GM23338 (cell line): ENCODE data around the gene MYO1F. TPM values are rescaled to one million over a fixed set of nuclear protein-coding genes. Genes with fewer than 3 reads are reported as not detected.
A peak's percentile ranks its signal among the peaks of the same experiment; 100 is the strongest.

Source experiments
- ATAC-seq: fragments of 200-7000 bp; cut with Tn5 transposase; 3 replicates; pipeline ENCODE4 v1.9.1; 2020
- DNase-seq: peaks from one replicate; pipeline ENCODE4 v3.0.0-alpha.2; 2015; ENCODE audit warnings: low spot score
- H2AFZ ChIP-seq: fragments of 200-600 bp; sonication (generic); 2 replicates; pipeline ENCODE4 v1.8.0; 2016; ENCODE audit warnings: antibody characterized with exemption, mild to moderate bottlenecking, moderate library complexity
- H3F3A ChIP-seq: fragments of 200-600 bp; sonication (generic); replicated peaks from 2 replicates; pipeline ENCODE4 v1.8.0; 2017; ENCODE audit warnings: antibody characterized with exemption, mixed run types, low read depth
- H3K27ac ChIP-seq: fragments of 200-600 bp; sonication (generic); 2 replicates; pipeline ENCODE4 v1.6.1; 2016; ENCODE audit warnings: low read depth
- H3K27me3 ChIP-seq: fragments of 200-600 bp; sonication (generic); 2 replicates; pipeline ENCODE4 v1.8.0; 2016; ENCODE audit warnings: mild to moderate bottlenecking, mixed run types, moderate library complexity; ENCODE audit not compliant: insufficient read depth
- H3K36me3 ChIP-seq: fragments of 200-600 bp; sonication (generic); 2 replicates; pipeline ENCODE4 v1.8.0; 2016; ENCODE audit warnings: mild to moderate bottlenecking; ENCODE audit not compliant: insufficient read depth
- H3K4me1 ChIP-seq: fragments of 200-600 bp; sonication (generic); 2 replicates; pipeline ENCODE4 v1.8.0; 2016; ENCODE audit warnings: mild to moderate bottlenecking, moderate library complexity; ENCODE audit not compliant: insufficient read depth
- H3K4me2 ChIP-seq: fragments of 200-600 bp; sonication (generic); 2 replicates; pipeline ENCODE4 v1.7.1; 2017; ENCODE audit warnings: mixed run types
- H3K4me3 ChIP-seq: fragments of 200-600 bp; sonication (generic); 2 replicates; pipeline ENCODE4 v1.6.1; 2016; ENCODE audit warnings: mixed run types
- H3K79me2 ChIP-seq: fragments of 200-600 bp; sonication (generic); replicated peaks from 2 replicates; pipeline ENCODE4 v1.8.0; 2017; ENCODE audit warnings: mild to moderate bottlenecking; ENCODE audit not compliant: insufficient read depth
- H3K9me2 ChIP-seq: fragments of 200-600 bp; sonication (generic); 2 replicates; pipeline ENCODE4 v1.8.0; 2017; ENCODE audit not compliant: insufficient read depth
- H4K20me1 ChIP-seq: fragments of 200-600 bp; sonication (generic); replicated peaks from 2 replicates; pipeline ENCODE4 v1.8.0; 2017; ENCODE audit warnings: mild to moderate bottlenecking; ENCODE audit not compliant: insufficient read depth
- H3K27ac Mint-ChIP-seq: 2 replicates; pipeline ENCODE4 v1.8.0; 2020; ENCODE audit warnings: inconsistent platforms, mild to moderate bottlenecking, moderate library complexity, mixed read lengths
- H3K27me3 Mint-ChIP-seq: 3 replicates; pipeline ENCODE4 v1.8.0; 2022; ENCODE audit warnings: low read depth, mild to moderate bottlenecking, moderate library complexity, mixed read lengths, inconsistent platforms; ENCODE audit not compliant: insufficient read depth, poor library complexity
- H3K36me3 Mint-ChIP-seq: 3 replicates; pipeline ENCODE4 v1.8.0; 2021; ENCODE audit warnings: low read depth, mild to moderate bottlenecking, inconsistent platforms, moderate library complexity, mixed read lengths
- H3K4me1 Mint-ChIP-seq: 3 replicates; pipeline ENCODE4 v1.8.0; 2020; ENCODE audit warnings: mild to moderate bottlenecking, inconsistent platforms, mixed read lengths
- H3K4me3 Mint-ChIP-seq: 3 replicates; pipeline ENCODE4 v1.8.0; 2021; ENCODE audit warnings: moderate library complexity, mild to moderate bottlenecking, inconsistent platforms, mixed read lengths
- H3K9me3 Mint-ChIP-seq: 3 replicates; pipeline ENCODE4 v1.8.0; 2020; ENCODE audit warnings: moderate library complexity, mild to moderate bottlenecking, inconsistent platforms, mixed read lengths
- CREB1 ChIP-seq: fragments of 250-450 bp; sonication (Bioruptor Pico); IDR thresholded peaks from 2 replicates; pipeline ENCODE4 v1.5.0; 2020; ENCODE audit warnings: low read depth, mild to moderate bottlenecking, moderate library complexity
- EZH2 ChIP-seq: fragments of 200-600 bp; sonication (generic); IDR thresholded peaks from one replicate; pipeline ENCODE4 v1.8.0; 2017; ENCODE audit warnings: antibody characterized with exemption, mild to moderate bottlenecking, low read depth; ENCODE audit not compliant: unreplicated experiment
- EZH2phosphoT487 ChIP-seq: fragments of 200-600 bp; sonication (generic); IDR thresholded peaks from one replicate; pipeline ENCODE4 v1.8.1; 2018; ENCODE audit warnings: antibody characterized with exemption; ENCODE audit not compliant: unreplicated experiment
- JUNB ChIP-seq: IDR thresholded peaks from one replicate; pipeline ENCODE4 v1.6.1; 2016; ENCODE audit warnings: antibody characterized with exemption; ENCODE audit not compliant: unreplicated experiment
- NANOG ChIP-seq: IDR thresholded peaks from 2 replicates; pipeline ENCODE4 v1.6.1; 2016; ENCODE audit warnings: antibody characterized with exemption, borderline replicate concordance
- POLR2AphosphoS5 ChIP-seq: IDR thresholded peaks from 2 replicates; pipeline ENCODE4 v1.6.1; 2016; ENCODE audit warnings: antibody characterized with exemption, low read depth
- STAT1 ChIP-seq: IDR thresholded peaks from one replicate; pipeline ENCODE4 v1.6.1; 2016; ENCODE audit warnings: antibody characterized with exemption; ENCODE audit not compliant: unreplicated experiment
- ZNF114 ChIP-seq: fragments of 250-450 bp; sonication (Bioruptor Pico); IDR thresholded peaks from 2 replicates; pipeline ENCODE4 v1.5.0; 2020; ENCODE audit warnings: mild to moderate bottlenecking, moderate library complexity
- ZNF331 ChIP-seq: fragments of 250-450 bp; sonication (Bioruptor Pico); IDR thresholded peaks from 2 replicates; pipeline ENCODE4 v1.5.0; 2020; ENCODE audit warnings: low read depth, mild to moderate bottlenecking, moderate library complexity
- polyA plus RNA-seq: library from polyadenylated mRNA; unstranded; fragments of >200 nt; fragmentation: Nextera tagmentation; extraction: Ambion mirVana; gene quantifications from 2 replicates; pipeline ENCODE4 v1.2.1, GENCODE V29; 2016
- total RNA-seq: library from RNA; depleted of rRNA; stranded (reverse); fragments of >200 nt; shearing (Covaris generic); gene quantifications from 2 replicates; pipeline ENCODE4 v1.2.3, GENCODE V29; 2014
- TF ChIP-seq, protein P1 (sequence below): IDR thresholded peaks from 2 replicates; pipeline ENCODE4 v1.6.1; 2016; ENCODE audit warnings: antibody characterized with exemption
- TF ChIP-seq, protein P2 (sequence below): fragments of 250-450 bp; sonication (Bioruptor Pico); IDR thresholded peaks from 2 replicates; pipeline ENCODE4 v1.5.0; 2020; ENCODE audit warnings: mild to moderate bottlenecking, moderate library complexity
- TF ChIP-seq, protein P3 (sequence below), 2 experiments: fragments of 200-600 bp in 1 of 2; sonication (generic) in 1 of 2; conservative IDR thresholded peaks; 2 replicates each; pipeline versions ENCODE4 v1.5.1 to v1.6.1; 2016 to 2017; ENCODE audit warnings: antibody characterized with exemption in 2 of 2, low read depth in 2 of 2, mild to moderate bottlenecking in 2 of 2, moderate library complexity in 1 of 2
- TF ChIP-seq, protein P4 (sequence below): IDR thresholded peaks from one replicate; pipeline ENCODE4 v1.6.1; 2018; ENCODE audit warnings: antibody characterized with exemption; ENCODE audit not compliant: unreplicated experiment

MYO1F gene
- total and polyA plus RNA-seq, 2 experiments from 2014 or later = 3.9 to 5.7 TPM

- peaks cover 15% of the 10 kb centered on the region for H3K27me3 Mint-ChIP-seq
- Histone ChIP-seq H2AFZ (no peak overlapping the region), H3K27ac (no peak overlapping the region), H3K4me2 (0 out of 2 replicates have a peak overlapping the region, but pooled peaks have one; percentile 10), H3K4me3 (no peak overlapping the region), H3F3A (peaks cover 6% of the 10 kb centered on the region; the same call in 1 of the 2 replicates), H3K9me2 (no peaks in the 10 kb centered on the region), H3K27me3 (0 out of 2 replicates have a peak, but pooled peaks cover 2% of the 10 kb centered on the region), H3K79me2 (no peaks in the 10 kb centered on the region; the same call in 1 of the 2 replicates), H3K4me1 (peaks cover 6% of the 10 kb centered on the region), H3K36me3 (no peaks in the 10 kb centered on the region), H4K20me1 (peaks cover 3% of the 10 kb centered on the region; the same call in 1 of the 2 replicates)
- H3K9me3 Mint-ChIP-seq = no peaks in the 10 kb centered on the region; the same call in 2 of the 3 replicates
- no peak overlapping the region; the same call in 2 of the 3 replicates for H3K4me3 Mint-ChIP-seq
- TF ChIP-seq, protein P1, sequence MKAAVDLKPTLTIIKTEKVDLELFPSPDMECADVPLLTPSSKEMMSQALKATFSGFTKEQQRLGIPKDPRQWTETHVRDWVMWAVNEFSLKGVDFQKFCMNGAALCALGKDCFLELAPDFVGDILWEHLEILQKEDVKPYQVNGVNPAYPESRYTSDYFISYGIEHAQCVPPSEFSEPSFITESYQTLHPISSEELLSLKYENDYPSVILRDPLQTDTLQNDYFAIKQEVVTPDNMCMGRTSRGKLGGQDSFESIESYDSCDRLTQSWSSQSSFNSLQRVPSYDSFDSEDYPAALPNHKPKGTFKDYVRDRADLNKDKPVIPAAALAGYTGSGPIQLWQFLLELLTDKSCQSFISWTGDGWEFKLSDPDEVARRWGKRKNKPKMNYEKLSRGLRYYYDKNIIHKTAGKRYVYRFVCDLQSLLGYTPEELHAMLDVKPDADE = no peak
- TF ChIP-seq STAT1 = no peak
- TF ChIP-seq POLR2AphosphoS5 = no peak
- TF ChIP-seq, protein P2, sequence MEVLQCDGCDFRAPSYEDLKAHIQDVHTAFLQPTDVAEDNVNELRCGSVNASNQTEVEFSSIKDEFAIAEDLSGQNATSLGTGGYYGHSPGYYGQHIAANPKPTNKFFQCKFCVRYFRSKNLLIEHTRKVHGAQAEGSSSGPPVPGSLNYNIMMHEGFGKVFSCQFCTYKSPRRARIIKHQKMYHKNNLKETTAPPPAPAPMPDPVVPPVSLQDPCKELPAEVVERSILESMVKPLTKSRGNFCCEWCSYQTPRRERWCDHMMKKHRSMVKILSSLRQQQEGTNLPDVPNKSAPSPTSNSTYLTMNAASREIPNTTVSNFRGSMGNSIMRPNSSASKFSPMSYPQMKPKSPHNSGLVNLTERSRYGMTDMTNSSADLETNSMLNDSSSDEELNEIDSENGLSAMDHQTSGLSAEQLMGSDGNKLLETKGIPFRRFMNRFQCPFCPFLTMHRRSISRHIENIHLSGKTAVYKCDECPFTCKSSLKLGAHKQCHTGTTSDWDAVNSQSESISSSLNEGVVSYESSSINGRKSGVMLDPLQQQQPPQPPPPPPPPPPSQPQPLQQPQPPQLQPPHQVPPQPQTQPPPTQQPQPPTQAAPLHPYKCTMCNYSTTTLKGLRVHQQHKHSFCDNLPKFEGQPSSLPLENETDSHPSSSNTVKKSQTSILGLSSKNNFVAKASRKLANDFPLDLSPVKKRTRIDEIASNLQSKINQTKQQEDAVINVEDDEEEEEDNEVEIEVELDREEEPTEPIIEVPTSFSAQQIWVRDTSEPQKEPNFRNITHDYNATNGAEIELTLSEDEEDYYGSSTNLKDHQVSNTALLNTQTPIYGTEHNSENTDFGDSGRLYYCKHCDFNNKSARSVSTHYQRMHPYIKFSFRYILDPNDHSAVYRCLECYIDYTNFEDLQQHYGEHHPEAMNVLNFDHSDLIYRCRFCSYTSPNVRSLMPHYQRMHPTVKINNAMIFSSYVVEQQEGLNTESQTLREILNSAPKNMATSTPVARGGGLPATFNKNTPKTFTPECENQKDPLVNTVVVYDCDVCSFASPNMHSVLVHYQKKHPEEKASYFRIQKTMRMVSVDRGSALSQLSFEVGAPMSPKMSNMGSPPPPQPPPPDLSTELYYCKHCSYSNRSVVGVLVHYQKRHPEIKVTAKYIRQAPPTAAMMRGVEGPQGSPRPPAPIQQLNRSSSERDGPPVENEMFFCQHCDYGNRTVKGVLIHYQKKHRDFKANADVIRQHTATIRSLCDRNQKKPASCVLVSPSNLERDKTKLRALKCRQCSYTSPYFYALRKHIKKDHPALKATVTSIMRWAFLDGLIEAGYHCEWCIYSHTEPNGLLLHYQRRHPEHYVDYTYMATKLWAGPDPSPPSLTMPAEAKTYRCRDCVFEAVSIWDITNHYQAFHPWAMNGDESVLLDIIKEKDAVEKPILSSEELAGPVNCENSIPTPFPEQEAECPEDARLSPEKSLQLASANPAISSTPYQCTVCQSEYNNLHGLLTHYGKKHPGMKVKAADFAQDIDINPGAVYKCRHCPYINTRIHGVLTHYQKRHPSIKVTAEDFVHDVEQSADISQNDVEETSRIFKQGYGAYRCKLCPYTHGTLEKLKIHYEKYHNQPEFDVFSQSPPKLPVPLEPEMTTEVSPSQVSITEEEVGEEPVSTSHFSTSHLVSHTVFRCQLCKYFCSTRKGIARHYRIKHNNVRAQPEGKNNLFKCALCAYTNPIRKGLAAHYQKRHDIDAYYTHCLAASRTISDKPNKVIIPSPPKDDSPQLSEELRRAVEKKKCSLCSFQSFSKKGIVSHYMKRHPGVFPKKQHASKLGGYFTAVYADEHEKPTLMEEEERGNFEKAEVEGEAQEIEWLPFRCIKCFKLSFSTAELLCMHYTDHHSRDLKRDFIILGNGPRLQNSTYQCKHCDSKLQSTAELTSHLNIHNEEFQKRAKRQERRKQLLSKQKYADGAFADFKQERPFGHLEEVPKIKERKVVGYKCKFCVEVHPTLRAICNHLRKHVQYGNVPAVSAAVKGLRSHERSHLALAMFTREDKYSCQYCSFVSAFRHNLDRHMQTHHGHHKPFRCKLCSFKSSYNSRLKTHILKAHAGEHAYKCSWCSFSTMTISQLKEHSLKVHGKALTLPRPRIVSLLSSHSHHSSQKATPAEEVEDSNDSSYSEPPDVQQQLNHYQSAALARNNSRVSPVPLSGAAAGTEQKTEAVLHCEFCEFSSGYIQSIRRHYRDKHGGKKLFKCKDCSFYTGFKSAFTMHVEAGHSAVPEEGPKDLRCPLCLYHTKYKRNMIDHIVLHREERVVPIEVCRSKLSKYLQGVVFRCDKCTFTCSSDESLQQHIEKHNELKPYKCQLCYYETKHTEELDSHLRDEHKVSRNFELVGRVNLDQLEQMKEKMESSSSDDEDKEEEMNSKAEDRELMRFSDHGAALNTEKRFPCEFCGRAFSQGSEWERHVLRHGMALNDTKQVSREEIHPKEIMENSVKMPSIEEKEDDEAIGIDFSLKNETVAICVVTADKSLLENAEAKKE (CRISPR knock-in tag) = no peak
- TF ChIP-seq ZNF114 = no peak
- TF ChIP-seq, protein P3, sequence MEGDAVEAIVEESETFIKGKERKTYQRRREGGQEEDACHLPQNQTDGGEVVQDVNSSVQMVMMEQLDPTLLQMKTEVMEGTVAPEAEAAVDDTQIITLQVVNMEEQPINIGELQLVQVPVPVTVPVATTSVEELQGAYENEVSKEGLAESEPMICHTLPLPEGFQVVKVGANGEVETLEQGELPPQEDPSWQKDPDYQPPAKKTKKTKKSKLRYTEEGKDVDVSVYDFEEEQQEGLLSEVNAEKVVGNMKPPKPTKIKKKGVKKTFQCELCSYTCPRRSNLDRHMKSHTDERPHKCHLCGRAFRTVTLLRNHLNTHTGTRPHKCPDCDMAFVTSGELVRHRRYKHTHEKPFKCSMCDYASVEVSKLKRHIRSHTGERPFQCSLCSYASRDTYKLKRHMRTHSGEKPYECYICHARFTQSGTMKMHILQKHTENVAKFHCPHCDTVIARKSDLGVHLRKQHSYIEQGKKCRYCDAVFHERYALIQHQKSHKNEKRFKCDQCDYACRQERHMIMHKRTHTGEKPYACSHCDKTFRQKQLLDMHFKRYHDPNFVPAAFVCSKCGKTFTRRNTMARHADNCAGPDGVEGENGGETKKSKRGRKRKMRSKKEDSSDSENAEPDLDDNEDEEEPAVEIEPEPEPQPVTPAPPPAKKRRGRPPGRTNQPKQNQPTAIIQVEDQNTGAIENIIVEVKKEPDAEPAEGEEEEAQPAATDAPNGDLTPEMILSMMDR (conservative IDR thresholded peaks at IDR 0.05; ENCODE audit: low read depth in 2 of 2) = no peak
- no peak for TF ChIP-seq EZH2
- TF ChIP-seq, protein P4, sequence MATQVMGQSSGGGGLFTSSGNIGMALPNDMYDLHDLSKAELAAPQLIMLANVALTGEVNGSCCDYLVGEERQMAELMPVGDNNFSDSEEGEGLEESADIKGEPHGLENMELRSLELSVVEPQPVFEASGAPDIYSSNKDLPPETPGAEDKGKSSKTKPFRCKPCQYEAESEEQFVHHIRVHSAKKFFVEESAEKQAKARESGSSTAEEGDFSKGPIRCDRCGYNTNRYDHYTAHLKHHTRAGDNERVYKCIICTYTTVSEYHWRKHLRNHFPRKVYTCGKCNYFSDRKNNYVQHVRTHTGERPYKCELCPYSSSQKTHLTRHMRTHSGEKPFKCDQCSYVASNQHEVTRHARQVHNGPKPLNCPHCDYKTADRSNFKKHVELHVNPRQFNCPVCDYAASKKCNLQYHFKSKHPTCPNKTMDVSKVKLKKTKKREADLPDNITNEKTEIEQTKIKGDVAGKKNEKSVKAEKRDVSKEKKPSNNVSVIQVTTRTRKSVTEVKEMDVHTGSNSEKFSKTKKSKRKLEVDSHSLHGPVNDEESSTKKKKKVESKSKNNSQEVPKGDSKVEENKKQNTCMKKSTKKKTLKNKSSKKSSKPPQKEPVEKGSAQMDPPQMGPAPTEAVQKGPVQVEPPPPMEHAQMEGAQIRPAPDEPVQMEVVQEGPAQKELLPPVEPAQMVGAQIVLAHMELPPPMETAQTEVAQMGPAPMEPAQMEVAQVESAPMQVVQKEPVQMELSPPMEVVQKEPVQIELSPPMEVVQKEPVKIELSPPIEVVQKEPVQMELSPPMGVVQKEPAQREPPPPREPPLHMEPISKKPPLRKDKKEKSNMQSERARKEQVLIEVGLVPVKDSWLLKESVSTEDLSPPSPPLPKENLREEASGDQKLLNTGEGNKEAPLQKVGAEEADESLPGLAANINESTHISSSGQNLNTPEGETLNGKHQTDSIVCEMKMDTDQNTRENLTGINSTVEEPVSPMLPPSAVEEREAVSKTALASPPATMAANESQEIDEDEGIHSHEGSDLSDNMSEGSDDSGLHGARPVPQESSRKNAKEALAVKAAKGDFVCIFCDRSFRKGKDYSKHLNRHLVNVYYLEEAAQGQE = no peak
- no peak for TF ChIP-seq ZNF331 (CRISPR knock-in tag)
- TF ChIP-seq CREB1 (CRISPR knock-in tag) = no peak
- no peak for TF ChIP-seq JUNB
- TF ChIP-seq NANOG = no peak
- TF ChIP-seq EZH2phosphoT487 = no peak
- H3K36me3 Mint-ChIP-seq = no peaks in the 10 kb centered on the region
- DNase-seq (no peak), ATAC-seq (no peak)
- peaks cover 17% of the 10 kb centered on the region for H3K4me1 Mint-ChIP-seq
- no peak overlapping the region for H3K27ac Mint-ChIP-seq
Measured at GRCh38 chr19:8529369-8530006, 47.8 kb downstream of the MYO1F start.
